Liver (tissue), 9 donors: ENCODE measurements around the gene GPC3. TPM values are rescaled to one million over a fixed set of nuclear protein-coding genes. Genes with fewer than 3 reads are reported as not detected.

Experiments used
- DNase-seq: peaks from one replicate; pipeline ENCODE4 v3.0.0-alpha.2; 2017; ENCODE audit warnings: low spot score
- H3K27ac ChIP-seq, 2 donors: one replicate each; pipeline ENCODE4 v1.7.0; 2013; ENCODE audit warnings: inconsistent platforms in 2 of 2, low read length in 2 of 2, control low read depth in 1 of 2, low read depth in 1 of 2, mild to moderate bottlenecking in 1 of 2
- H3K27me3 ChIP-seq, 4 donors: one replicate each; pipeline versions ENCODE4 v1.6.1 to v1.7.0; 2013; ENCODE audit warnings: low read length in 3 of 4, inconsistent platforms in 1 of 4, mild to moderate bottlenecking in 1 of 4, moderate library complexity in 1 of 4; ENCODE audit not compliant: control insufficient read depth in 4 of 4, insufficient read depth in 4 of 4
- H3K36me3 ChIP-seq, 4 donors: one replicate each; pipeline versions ENCODE4 v1.6.1 to v1.7.0; 2013; ENCODE audit warnings: low read length in 3 of 4, mild to moderate bottlenecking in 3 of 4, low read depth in 1 of 4, moderate library complexity in 1 of 4; ENCODE audit not compliant: control insufficient read depth in 4 of 4, insufficient read depth in 3 of 4
- H3K4me1 ChIP-seq, 4 donors: one replicate each; pipeline versions ENCODE4 v1.6.1 to v1.7.0; 2013; ENCODE audit warnings: low read length in 3 of 4, mild to moderate bottlenecking in 3 of 4, moderate library complexity in 1 of 4; ENCODE audit not compliant: control insufficient read depth in 4 of 4, insufficient read depth in 4 of 4
- H3K4me3 ChIP-seq, 3 donors: one replicate each; pipeline versions ENCODE4 v1.6.1 to v1.7.0; 2013; ENCODE audit warnings: low read length in 3 of 3, control low read depth in 1 of 3, low read depth in 1 of 3, mild to moderate bottlenecking in 1 of 3
- H3K9ac ChIP-seq, 2 donors: one replicate each; pipeline ENCODE4 v1.7.0; 2013; ENCODE audit warnings: low read length in 2 of 2, mild to moderate bottlenecking in 2 of 2, moderate library complexity in 2 of 2, control low read depth in 1 of 2, low read depth in 1 of 2
- H3K9me3 ChIP-seq, 4 donors: one replicate each; pipeline versions ENCODE4 v1.6.1 to v1.7.0; 2013; ENCODE audit warnings: low read length in 3 of 4; ENCODE audit not compliant: control insufficient read depth in 4 of 4
- ATF3 ChIP-seq: IDR thresholded peaks from 2 replicates; pipeline ENCODE4 v1.6.1; 2016; ENCODE audit warnings: antibody characterized with exemption
- CTCF ChIP-seq: fragments of 150-350 bp; IDR thresholded peaks from 2 replicates; pipeline ENCODE4 v1.5.1; 2017; ENCODE audit warnings: improper control_type of control experiment, low read depth, low read length; ENCODE audit not compliant: missing input control
- EGR1 ChIP-seq, 2 donors: IDR thresholded peaks; 2 replicates each; pipeline ENCODE4 v1.6.1; 2016 to 2018; ENCODE audit warnings: antibody characterized with exemption in 2 of 2, low read depth in 2 of 2
- FOXA1 ChIP-seq: IDR thresholded peaks from 2 replicates; pipeline ENCODE4 v1.6.1; 2016; ENCODE audit warnings: antibody characterized with exemption
- FOXA2 ChIP-seq: IDR thresholded peaks from 2 replicates; pipeline ENCODE4 v1.6.1; 2016; ENCODE audit warnings: antibody characterized with exemption
- GABPA ChIP-seq, 2 donors: IDR thresholded peaks in 1 of 2; conservative IDR thresholded peaks in 1 of 2; 2 replicates each; pipeline ENCODE4 v1.6.1; 2016; ENCODE audit warnings: antibody characterized with exemption in 2 of 2, mild to moderate bottlenecking in 1 of 2, moderate library complexity in 1 of 2
- HNF4A ChIP-seq, 2 donors: conservative IDR thresholded peaks; 2 replicates each; pipeline ENCODE4 v1.6.1; 2016; ENCODE audit warnings: antibody characterized with exemption in 2 of 2, mild to moderate bottlenecking in 2 of 2
- HNF4G ChIP-seq: IDR thresholded peaks from 2 replicates; pipeline ENCODE4 v1.6.1; 2016; ENCODE audit warnings: antibody characterized with exemption
- JUND ChIP-seq, 2 donors: IDR thresholded peaks; 2 replicates each; pipeline ENCODE4 v1.6.1; 2016; ENCODE audit warnings: antibody characterized with exemption in 2 of 2
- MAX ChIP-seq: IDR thresholded peaks from 2 replicates; pipeline ENCODE4 v1.6.1; 2016; ENCODE audit warnings: antibody characterized with exemption
- NR2F2 ChIP-seq: IDR thresholded peaks from 2 replicates; pipeline ENCODE4 v1.6.1; 2016; ENCODE audit warnings: antibody characterized with exemption
- RAD21 ChIP-seq, 2 donors: IDR thresholded peaks; 2 replicates each; pipeline ENCODE4 v1.6.1; 2016; ENCODE audit warnings: antibody characterized with exemption in 2 of 2, mild to moderate bottlenecking in 2 of 2
- REST ChIP-seq: IDR thresholded peaks from 2 replicates; pipeline ENCODE4 v1.6.1; 2016; ENCODE audit warnings: antibody characterized with exemption, mild to moderate bottlenecking
- RXRA ChIP-seq, 2 donors: IDR thresholded peaks; 2 replicates each; pipeline ENCODE4 v1.6.1; 2017 to 2018; ENCODE audit warnings: antibody characterized with exemption in 2 of 2, mild to moderate bottlenecking in 1 of 2
- SP1 ChIP-seq: IDR thresholded peaks from 2 replicates; pipeline ENCODE4 v1.6.1; 2018; ENCODE audit warnings: antibody characterized with exemption, mild to moderate bottlenecking
- TAF1 ChIP-seq: conservative IDR thresholded peaks from 2 replicates; pipeline ENCODE4 v1.6.1; 2016; ENCODE audit warnings: antibody characterized with exemption, mild to moderate bottlenecking
- WGBS: extraction: QIAGEN DNeasy Blood & Tissue Kit; methylation state at CpG from one replicate; pipeline ENCODE4 v1.1.7; 2013; 5-methylcytosine and 5-hydroxymethylcytosine counted together
- polyA plus RNA-seq, 2 donors: library from polyadenylated mRNA; stranded (reverse) in 1 of 2; unstranded in 1 of 2; fragments of 200-250 nt in 1 of 2; fragments of >200 nt in 1 of 2; fragmentation: Nextera tagmentation in 1 of 2; extraction: Ambion mirVana in 1 of 2; gene quantifications; one replicate each; pipeline versions ENCODE4 v1.2.1 to v1.2.3, GENCODE V29; 2013 to 2015
- total RNA-seq, 2 donors: library from RNA; depleted of rRNA; stranded (reverse); fragments of >200 nt; gene quantifications; one replicate each; pipeline ENCODE4 v1.2.3, GENCODE V29; 2014
- TF ChIP-seq, protein P1 (sequence below): IDR thresholded peaks from 2 replicates; pipeline ENCODE4 v1.6.1; 2016; ENCODE audit warnings: antibody characterized with exemption
- donor health status: healthy.
- donor health status: healthy.
- donor health status: healthy.
- donor health status: healthy.
- donor health status: healthy.

Gene GPC3
- total and polyA plus RNA-seq, 4 donors = 0.40 to 1,133 (median 1.5) TPM

GRCh38 chrX:133648594-133648993 lies 336.8 kb downstream of the GPC3 start:
- DNase-seq = no peak
- no peak for TF ChIP-seq NR2F2

GRCh38 chrX:133646719-133647116 lies 338.7 kb downstream of the GPC3 start:
- H3K36me3 ChIP-seq = no peaks in the 10 kb centered on the region
- no peaks in the 10 kb centered on the region for H3K4me1 ChIP-seq
- TF ChIP-seq FOXA1 (no peak), CTCF (no peak), HNF4G (no peak), GABPA (IDR thresholded peaks at IDR 0.05 in 1 of 2, conservative IDR thresholded peaks at IDR 0.05 in 1 of 2) (no peak), HNF4A (conservative IDR thresholded peaks at IDR 0.05) (no peak), ATF3 (no peak), JUND (IDR thresholded peaks at IDR 0.05) (no peak), TAF1 (no peak), RAD21 (IDR thresholded peaks at IDR 0.05) (no peak)
- TF ChIP-seq, protein P1, sequence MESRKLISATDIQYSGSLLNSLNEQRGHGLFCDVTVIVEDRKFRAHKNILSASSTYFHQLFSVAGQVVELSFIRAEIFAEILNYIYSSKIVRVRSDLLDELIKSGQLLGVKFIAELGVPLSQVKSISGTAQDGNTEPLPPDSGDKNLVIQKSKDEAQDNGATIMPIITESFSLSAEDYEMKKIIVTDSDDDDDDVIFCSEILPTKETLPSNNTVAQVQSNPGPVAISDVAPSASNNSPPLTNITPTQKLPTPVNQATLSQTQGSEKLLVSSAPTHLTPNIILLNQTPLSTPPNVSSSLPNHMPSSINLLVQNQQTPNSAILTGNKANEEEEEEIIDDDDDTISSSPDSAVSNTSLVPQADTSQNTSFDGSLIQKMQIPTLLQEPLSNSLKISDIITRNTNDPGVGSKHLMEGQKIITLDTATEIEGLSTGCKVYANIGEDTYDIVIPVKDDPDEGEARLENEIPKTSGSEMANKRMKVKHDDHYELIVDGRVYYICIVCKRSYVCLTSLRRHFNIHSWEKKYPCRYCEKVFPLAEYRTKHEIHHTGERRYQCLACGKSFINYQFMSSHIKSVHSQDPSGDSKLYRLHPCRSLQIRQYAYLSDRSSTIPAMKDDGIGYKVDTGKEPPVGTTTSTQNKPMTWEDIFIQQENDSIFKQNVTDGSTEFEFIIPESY = no peak
- no peaks in the 10 kb centered on the region for H3K9me3 ChIP-seq
- 81% methylated on average over 3 of the region's 3 CpGs for WGBS
- H3K4me3 ChIP-seq = no peak overlapping the region
- H3K27me3 ChIP-seq = peaks cover 0 to 8% (median 0%) of the 10 kb centered on the region in 4 donors
- H3K27ac ChIP-seq = no peak overlapping the region
- H3K9ac ChIP-seq = no peak overlapping the region
- DNase-seq = no peak

More at GRCh38 chrX:133648594-133648993, 336.8 kb downstream of the GPC3 start:
- WGBS = 84% methylated on average over 4 of the region's 4 CpGs
- Histone ChIP-seq H3K36me3 (no peaks in the 10 kb centered on the region), H3K4me1 (no peaks in the 10 kb centered on the region), H3K4me3 (no peak overlapping the region), H3K9me3 (no peaks in the 10 kb centered on the region), H3K27ac (no peak overlapping the region), H3K9ac (no peak overlapping the region), H3K27me3 (peaks cover 0 to 10% (median 0%) of the 10 kb centered on the region in 4 donors)

GRCh38 chrX:133645977-133646718 lies 339.2 kb downstream of the GPC3 start:
- Histone ChIP-seq H3K4me1 (no peaks in the 10 kb centered on the region), H3K4me3 (no peak overlapping the region), H3K27ac (no peak overlapping the region), H3K27me3 (peaks cover 0 to 8% (median 0%) of the 10 kb centered on the region in 4 donors), H3K9me3 (no peaks in the 10 kb centered on the region), H3K36me3 (no peaks in the 10 kb centered on the region), H3K9ac (no peak overlapping the region)
- no peak for DNase-seq
- 52% methylated on average over 5 of the region's 5 CpGs for WGBS
- TF ChIP-seq REST = no peak
- no peak for TF ChIP-seq JUND (IDR thresholded peaks at IDR 0.05)
- no peak for TF ChIP-seq MAX
- no peak for TF ChIP-seq CTCF
- TF ChIP-seq RAD21 (IDR thresholded peaks at IDR 0.05) = no peak
- TF ChIP-seq SP1 = no peak
- no peak for TF ChIP-seq EGR1 (IDR thresholded peaks at IDR 0.05; ENCODE audit: low read depth in 2 of 2)
- TF ChIP-seq NR2F2 = no peak
- no peak for TF ChIP-seq TAF1
- no peak for TF ChIP-seq FOXA1
- TF ChIP-seq RXRA (IDR thresholded peaks at IDR 0.05) = no peak
- no peak for TF ChIP-seq HNF4G
- no peak for TF ChIP-seq GABPA (IDR thresholded peaks at IDR 0.05 in 1 of 2, conservative IDR thresholded peaks at IDR 0.05 in 1 of 2)
- no peak for TF ChIP-seq FOXA2
